ENCODE measurements around the gene CCDC182.

Gene CCDC182

GRCh38 chr17:57722704-57723043, 22.4 kb downstream of the CCDC182 start:
- TF ChIP-seq FOXP2 (optimal IDR thresholded peaks at IDR 0.05; ENCODE audit: borderline replicate concordance, extremely low read depth, extremely low read length, insufficient read depth) (no peak), TAF1 (IDR thresholded peaks at IDR 0.05; ENCODE audit: borderline replicate concordance, insufficient read depth, low read length) (no peak), SIN3A (IDR thresholded peaks at IDR 0.05; ENCODE audit: borderline replicate concordance, insufficient read depth, low read length) (no peak), REST (IDR thresholded peaks at IDR 0.05; ENCODE audit: insufficient read depth in 1 of 2, low read depth in 2 of 2, low read length in 2 of 2) (no peak), POLR2AphosphoS5 (IDR thresholded peaks at IDR 0.05; ENCODE audit: low read depth, low read length) (no peak)

GRCh38 chr17:57721967-57722703, 23.0 kb downstream of the CCDC182 start:
- TF ChIP-seq TAF1 (IDR thresholded peaks at IDR 0.05; ENCODE audit: borderline replicate concordance, insufficient read depth, low read length), result no peak
- TF ChIP-seq POLR2AphosphoS5 (IDR thresholded peaks at IDR 0.05; ENCODE audit: low read depth, low read length), result no peak
- no peak for TF ChIP-seq SIN3A (IDR thresholded peaks at IDR 0.05; ENCODE audit: borderline replicate concordance, insufficient read depth, low read length)
- TF ChIP-seq REST (IDR thresholded peaks at IDR 0.05; ENCODE audit: insufficient read depth in 1 of 2, low read depth in 2 of 2, low read length in 2 of 2), result no peak
- TF ChIP-seq FOXP2 (optimal IDR thresholded peaks at IDR 0.05; ENCODE audit: borderline replicate concordance, extremely low read depth, extremely low read length, insufficient read depth), result no peak

GRCh38 chr17:57720386-57721035, 24.6 kb downstream of the CCDC182 start:
- TF ChIP-seq TAF1 (IDR thresholded peaks at IDR 0.05; ENCODE audit: borderline replicate concordance, insufficient read depth, low read length), result no peak
- no peak for TF ChIP-seq POLR2AphosphoS5 (IDR thresholded peaks at IDR 0.05; ENCODE audit: low read depth, low read length)
- no peak for TF ChIP-seq FOXP2 (optimal IDR thresholded peaks at IDR 0.05; ENCODE audit: borderline replicate concordance, extremely low read depth, extremely low read length, insufficient read depth)
- no peak for TF ChIP-seq REST (IDR thresholded peaks at IDR 0.05; ENCODE audit: insufficient read depth in 1 of 2, low read depth in 2 of 2, low read length in 2 of 2)
- TF ChIP-seq SIN3A (IDR thresholded peaks at IDR 0.05; ENCODE audit: borderline replicate concordance, insufficient read depth, low read length), result no peak

GRCh38 chr17:57718878-57719277, 26.2 kb downstream of the CCDC182 start:
- TF ChIP-seq TAF1 (IDR thresholded peaks at IDR 0.05; ENCODE audit: borderline replicate concordance, insufficient read depth, low read length) (no peak), POLR2AphosphoS5 (IDR thresholded peaks at IDR 0.05; ENCODE audit: low read depth, low read length) (no peak), SIN3A (IDR thresholded peaks at IDR 0.05; ENCODE audit: borderline replicate concordance, insufficient read depth, low read length) (no peak), FOXP2 (optimal IDR thresholded peaks at IDR 0.05; ENCODE audit: borderline replicate concordance, extremely low read depth, extremely low read length, insufficient read depth) (no peak), REST (IDR thresholded peaks at IDR 0.05; ENCODE audit: insufficient read depth in 1 of 2, low read depth in 2 of 2, low read length in 2 of 2) (no peak)

Data from PFSK-1 (cell line).